Fibroblast of mammary gland (primary cell): ENCODE data around the gene PCNP.
"Not testable (repeated sequence)": the region's sequence is repeated elsewhere in the genome, so short reads cannot be mapped to it uniquely, and the experiment has no call there.

Source experiments
- DNase-seq: peaks from one replicate; pipeline ENCODE4 v3.0.0-alpha.2; 2010; ENCODE audit warnings: low read depth
- H3K4me3 ChIP-seq: 2 replicates; pipeline ENCODE4 v1.5.1; 2011; ENCODE audit warnings: low read depth, mild to moderate bottlenecking, low read length, moderate library complexity; ENCODE audit not compliant: control insufficient read depth
- CTCF ChIP-seq: conservative IDR thresholded peaks from 2 replicates; pipeline ENCODE4 v1.5.1; 2011; ENCODE audit warnings: low read depth, low read length, inconsistent platforms; ENCODE audit not compliant: control insufficient read depth, insufficient read depth

The PCNP gene

GRCh38 chr3:101639280-101639963 is 65.4 kb downstream of the PCNP start:
- no peak for DNase-seq
- H3K4me3 ChIP-seq, result no peak overlapping the region
- TF ChIP-seq CTCF, result no peak

- DNase-seq, result no peak
- no peak overlapping the region for H3K4me3 ChIP-seq
- no peak for TF ChIP-seq CTCF
Observed at GRCh38 chr3:101640256-101640655, 66.3 kb downstream of the PCNP start.

- not testable (repeated sequence) for H3K4me3 ChIP-seq, DNase-seq
Observed at GRCh38 chr3:101641397-101642115, 67.6 kb downstream of the PCNP start.

GRCh38 chr3:101642441-101642840 is 68.5 kb downstream of the PCNP start:
- no peak overlapping the region for H3K4me3 ChIP-seq
- no peak for DNase-seq

DNA sequence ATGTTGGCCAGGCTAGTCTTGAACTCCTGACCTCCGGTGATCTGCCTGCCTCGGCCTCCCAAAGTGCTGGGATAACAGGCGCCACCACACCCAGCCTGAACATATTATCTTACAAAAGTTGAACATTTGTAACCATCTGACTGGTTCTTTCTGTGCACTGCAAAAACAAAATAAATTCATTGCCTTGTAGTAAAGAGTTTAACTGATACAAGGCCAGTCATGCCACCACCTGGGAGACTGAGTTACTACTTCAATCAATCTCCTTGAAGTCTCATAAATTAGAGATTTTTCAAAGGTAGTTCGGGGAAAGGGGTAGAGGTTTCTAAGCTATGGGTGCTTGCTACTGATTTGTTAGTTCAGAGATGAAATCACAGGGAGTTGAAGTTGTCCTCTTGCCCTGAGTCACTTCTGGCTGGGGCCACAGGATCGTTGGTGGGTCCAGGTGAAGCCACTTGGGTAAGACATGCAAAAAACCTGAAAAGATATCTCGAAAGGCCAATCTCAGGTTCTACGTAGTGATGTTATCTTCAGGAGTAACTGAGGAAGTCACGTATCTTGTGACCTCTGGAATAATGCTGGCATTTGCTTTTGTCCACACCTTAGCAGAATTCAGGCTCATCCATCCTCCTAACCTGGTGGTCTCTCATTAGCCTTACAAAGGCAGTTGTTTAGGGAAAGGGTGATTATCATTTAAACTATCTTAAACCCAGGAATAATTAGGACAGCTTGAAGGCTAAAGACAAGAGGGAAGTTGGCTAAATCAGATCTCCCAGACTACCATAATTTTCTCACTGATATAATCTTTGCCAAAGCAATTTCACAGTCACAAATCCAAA is 69.2 kb downstream of the PCNP start:
- no peak overlapping the region for H3K4me3 ChIP-seq
- DNase-seq, result no peak
- TF ChIP-seq CTCF, result no peak

More at GRCh38 chr3:101642441-101642840, 68.5 kb downstream of the PCNP start:
- TF ChIP-seq CTCF, result no peak
